NCI-H2081 (cell line): ENCODE results near the gene RHOBTB3.

Experiments used
- DNase-seq, 2 experiments: peaks; one replicate each; lab custom pipeline; 2025; lab: John Stamatoyannopoulos, UW

The RHOBTB3 gene

GRCh38 chr5:95841914-95842812 lies 111.0 kb downstream of the RHOBTB3 start:
- no peak for DNase-seq

DNA sequence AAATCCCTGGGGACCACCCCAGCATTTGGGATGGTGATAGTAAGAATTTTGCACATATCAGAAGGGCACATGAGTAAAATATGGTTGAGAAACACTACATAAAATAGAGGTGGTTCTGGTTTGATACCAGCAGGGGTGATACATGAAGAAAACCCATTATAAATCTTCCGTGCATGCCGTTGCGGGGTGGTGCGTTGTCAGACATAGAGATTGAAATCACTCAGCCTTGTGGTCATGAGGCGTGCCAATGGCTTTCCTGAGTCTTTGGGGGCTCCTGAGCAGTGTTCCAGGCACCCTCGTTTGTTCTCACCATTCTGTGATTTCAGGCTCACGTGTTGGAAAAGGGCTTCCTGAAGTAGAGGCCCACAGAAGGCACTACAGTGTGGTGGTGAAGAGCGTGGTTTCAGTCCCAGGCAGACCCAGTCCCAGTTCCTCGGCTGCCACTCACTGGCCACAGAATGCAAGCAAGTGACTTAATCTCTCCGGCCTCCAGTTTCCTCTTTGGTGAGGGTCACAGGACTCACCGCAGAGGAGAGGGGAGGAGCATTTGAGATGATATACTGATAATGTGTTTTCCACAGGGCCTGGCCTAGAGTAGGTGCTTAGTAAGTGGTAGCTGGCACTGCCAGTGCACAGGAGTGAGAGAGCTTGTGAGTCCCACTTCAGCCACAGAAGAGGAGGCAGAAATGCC lies 111.9 kb downstream of the RHOBTB3 start:
- no peak for DNase-seq

GRCh38 chr5:95843733-95844223 lies 112.6 kb downstream of the RHOBTB3 start:
- DNase-seq: peak in 1 of 2 experiments; percentile 30

DNA sequence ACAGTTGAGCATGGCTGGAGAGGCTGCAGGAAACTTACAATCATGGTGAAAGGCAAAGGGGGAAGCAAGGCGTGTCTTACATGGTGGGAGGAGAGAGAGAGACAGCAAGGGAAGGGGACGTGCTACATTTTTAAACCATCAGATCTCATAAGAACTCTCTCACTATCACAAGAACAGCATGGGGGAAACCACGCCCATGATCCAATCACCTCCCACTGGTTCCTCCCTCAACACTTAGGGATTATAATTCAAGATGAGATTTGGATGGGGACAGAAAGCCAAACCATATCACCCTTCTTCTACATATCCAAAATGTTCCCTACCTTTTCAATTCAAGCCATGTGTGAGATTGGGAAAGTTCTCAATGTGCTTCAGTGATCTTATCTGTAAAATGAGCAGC lies 114.3 kb downstream of the RHOBTB3 start:
- no peak for DNase-seq
